Hepatocyte (in vitro differentiated cells): ENCODE data around the gene GSTM1.

Source experiments
- CTCF ChIP-seq: fragments of 200-600 bp; sonication (generic); IDR thresholded peaks from 2 replicates; pipeline ENCODE4 v1.5.1; 2016; ENCODE audit warnings: antibody characterized with exemption, mild to moderate bottlenecking; ENCODE audit not compliant: poor library complexity
- EZH2 ChIP-seq: fragments of 200-600 bp; sonication (generic); IDR thresholded peaks from 2 replicates; pipeline ENCODE4 v1.6.1; 2016; ENCODE audit warnings: antibody characterized with exemption, mild to moderate bottlenecking, borderline replicate concordance
- EZH2phosphoT487 ChIP-seq: fragments of 200-600 bp; sonication (generic); IDR thresholded peaks from one replicate; pipeline ENCODE4 v1.6.1; 2018; ENCODE audit warnings: antibody characterized with exemption, mild to moderate bottlenecking, low read depth, moderate library complexity; ENCODE audit not compliant: unreplicated experiment, severe bottlenecking

GRCh38 chr1:109640285-109640865, 47.2 kb upstream of the GSTM1 start:
- no peak for TF ChIP-seq EZH2
- TF ChIP-seq CTCF: peak; percentile 76
- no peak for TF ChIP-seq EZH2phosphoT487
